GM23338 (cell line): ENCODE results near the gene TIMM44. TPM values are rescaled to one million over a fixed set of nuclear protein-coding genes. Genes with fewer than 3 reads are reported as not detected.

Experiments used
- ATAC-seq: fragments of 200-7000 bp; cut with Tn5 transposase; 3 replicates; pipeline ENCODE4 v1.9.1; 2020
- DNase-seq: peaks from one replicate; pipeline ENCODE4 v3.0.0-alpha.2; 2015; ENCODE audit warnings: low spot score
- H2AFZ ChIP-seq: fragments of 200-600 bp; sonication (generic); 2 replicates; pipeline ENCODE4 v1.8.0; 2016; ENCODE audit warnings: antibody characterized with exemption, mild to moderate bottlenecking, moderate library complexity
- H3F3A ChIP-seq: fragments of 200-600 bp; sonication (generic); replicated peaks from 2 replicates; pipeline ENCODE4 v1.8.0; 2017; ENCODE audit warnings: antibody characterized with exemption, mixed run types, low read depth
- H3K27ac ChIP-seq: fragments of 200-600 bp; sonication (generic); 2 replicates; pipeline ENCODE4 v1.6.1; 2016; ENCODE audit warnings: low read depth
- H3K27me3 ChIP-seq: fragments of 200-600 bp; sonication (generic); 2 replicates; pipeline ENCODE4 v1.8.0; 2016; ENCODE audit warnings: mild to moderate bottlenecking, mixed run types, moderate library complexity; ENCODE audit not compliant: insufficient read depth
- H3K36me3 ChIP-seq: fragments of 200-600 bp; sonication (generic); 2 replicates; pipeline ENCODE4 v1.8.0; 2016; ENCODE audit warnings: mild to moderate bottlenecking; ENCODE audit not compliant: insufficient read depth
- H3K4me1 ChIP-seq: fragments of 200-600 bp; sonication (generic); 2 replicates; pipeline ENCODE4 v1.8.0; 2016; ENCODE audit warnings: mild to moderate bottlenecking, moderate library complexity; ENCODE audit not compliant: insufficient read depth
- H3K4me2 ChIP-seq: fragments of 200-600 bp; sonication (generic); 2 replicates; pipeline ENCODE4 v1.7.1; 2017; ENCODE audit warnings: mixed run types
- H3K4me3 ChIP-seq: fragments of 200-600 bp; sonication (generic); 2 replicates; pipeline ENCODE4 v1.6.1; 2016; ENCODE audit warnings: mixed run types
- H3K79me2 ChIP-seq: fragments of 200-600 bp; sonication (generic); replicated peaks from 2 replicates; pipeline ENCODE4 v1.8.0; 2017; ENCODE audit warnings: mild to moderate bottlenecking; ENCODE audit not compliant: insufficient read depth
- H3K9me2 ChIP-seq: fragments of 200-600 bp; sonication (generic); 2 replicates; pipeline ENCODE4 v1.8.0; 2017; ENCODE audit not compliant: insufficient read depth
- H4K20me1 ChIP-seq: fragments of 200-600 bp; sonication (generic); replicated peaks from 2 replicates; pipeline ENCODE4 v1.8.0; 2017; ENCODE audit warnings: mild to moderate bottlenecking; ENCODE audit not compliant: insufficient read depth
- H3K27ac Mint-ChIP-seq: 2 replicates; pipeline ENCODE4 v1.8.0; 2020; ENCODE audit warnings: inconsistent platforms, mild to moderate bottlenecking, moderate library complexity, mixed read lengths
- H3K27me3 Mint-ChIP-seq: 3 replicates; pipeline ENCODE4 v1.8.0; 2022; ENCODE audit warnings: low read depth, mild to moderate bottlenecking, moderate library complexity, mixed read lengths, inconsistent platforms; ENCODE audit not compliant: insufficient read depth, poor library complexity
- H3K36me3 Mint-ChIP-seq: 3 replicates; pipeline ENCODE4 v1.8.0; 2021; ENCODE audit warnings: low read depth, mild to moderate bottlenecking, inconsistent platforms, moderate library complexity, mixed read lengths
- H3K4me1 Mint-ChIP-seq: 3 replicates; pipeline ENCODE4 v1.8.0; 2020; ENCODE audit warnings: mild to moderate bottlenecking, inconsistent platforms, mixed read lengths
- H3K4me3 Mint-ChIP-seq: 3 replicates; pipeline ENCODE4 v1.8.0; 2021; ENCODE audit warnings: moderate library complexity, mild to moderate bottlenecking, inconsistent platforms, mixed read lengths
- H3K9me3 Mint-ChIP-seq: 3 replicates; pipeline ENCODE4 v1.8.0; 2020; ENCODE audit warnings: moderate library complexity, mild to moderate bottlenecking, inconsistent platforms, mixed read lengths
- CREB1 ChIP-seq: fragments of 250-450 bp; sonication (Bioruptor Pico); IDR thresholded peaks from 2 replicates; pipeline ENCODE4 v1.5.0; 2020; ENCODE audit warnings: low read depth, mild to moderate bottlenecking, moderate library complexity
- CTCF ChIP-seq, 2 experiments: fragments of 200-600 bp in 1 of 2; sonication (generic) in 1 of 2; conservative IDR thresholded peaks; 2 replicates each; pipeline versions ENCODE4 v1.5.1 to v1.6.1; 2016 to 2017; ENCODE audit warnings: antibody characterized with exemption in 2 of 2, low read depth in 2 of 2, mild to moderate bottlenecking in 2 of 2, moderate library complexity in 1 of 2
- ETS1 ChIP-seq: IDR thresholded peaks from 2 replicates; pipeline ENCODE4 v1.6.1; 2016; ENCODE audit warnings: antibody characterized with exemption
- EZH2 ChIP-seq: fragments of 200-600 bp; sonication (generic); IDR thresholded peaks from one replicate; pipeline ENCODE4 v1.8.0; 2017; ENCODE audit warnings: antibody characterized with exemption, mild to moderate bottlenecking, low read depth; ENCODE audit not compliant: unreplicated experiment
- EZH2phosphoT487 ChIP-seq: fragments of 200-600 bp; sonication (generic); IDR thresholded peaks from one replicate; pipeline ENCODE4 v1.8.1; 2018; ENCODE audit warnings: antibody characterized with exemption; ENCODE audit not compliant: unreplicated experiment
- JUNB ChIP-seq: IDR thresholded peaks from one replicate; pipeline ENCODE4 v1.6.1; 2016; ENCODE audit warnings: antibody characterized with exemption; ENCODE audit not compliant: unreplicated experiment
- NANOG ChIP-seq: IDR thresholded peaks from 2 replicates; pipeline ENCODE4 v1.6.1; 2016; ENCODE audit warnings: antibody characterized with exemption, borderline replicate concordance
- POLR2AphosphoS5 ChIP-seq: IDR thresholded peaks from 2 replicates; pipeline ENCODE4 v1.6.1; 2016; ENCODE audit warnings: antibody characterized with exemption, low read depth
- STAT1 ChIP-seq: IDR thresholded peaks from one replicate; pipeline ENCODE4 v1.6.1; 2016; ENCODE audit warnings: antibody characterized with exemption; ENCODE audit not compliant: unreplicated experiment
- ZNF331 ChIP-seq: fragments of 250-450 bp; sonication (Bioruptor Pico); IDR thresholded peaks from 2 replicates; pipeline ENCODE4 v1.5.0; 2020; ENCODE audit warnings: low read depth, mild to moderate bottlenecking, moderate library complexity
- ZNF462 ChIP-seq: fragments of 250-450 bp; sonication (Bioruptor Pico); IDR thresholded peaks from 2 replicates; pipeline ENCODE4 v1.5.0; 2020; ENCODE audit warnings: mild to moderate bottlenecking, moderate library complexity
- polyA plus RNA-seq: library from polyadenylated mRNA; unstranded; fragments of >200 nt; fragmentation: Nextera tagmentation; extraction: Ambion mirVana; gene quantifications from 2 replicates; pipeline ENCODE4 v1.2.1, GENCODE V29; 2016
- total RNA-seq: library from RNA; depleted of rRNA; stranded (reverse); fragments of >200 nt; shearing (Covaris generic); gene quantifications from 2 replicates; pipeline ENCODE4 v1.2.3, GENCODE V29; 2014

TIMM44 gene
- total and polyA plus RNA-seq, 2 experiments from 2014 or later: 125 to 128 TPM

GRCh38 chr19:7914099-7914498, 29.4 kb downstream of the TIMM44 start:
- Histone ChIP-seq H3K4me3 (no peak overlapping the region), H2AFZ (no peak overlapping the region), H3K4me1 (no peaks in the 10 kb centered on the region), H3K27ac (no peak overlapping the region), H3F3A (0 out of 2 replicates have a peak, but pooled peaks cover 11% of the 10 kb centered on the region), H3K79me2 (no peaks in the 10 kb centered on the region), H4K20me1 (peaks cover 5% of the 10 kb centered on the region; the same call in 1 of the 2 replicates), H3K27me3 (peaks cover 55% of the 10 kb centered on the region), H3K9me2 (no peaks in the 10 kb centered on the region), H3K4me2 (no peak overlapping the region), H3K36me3 (no peaks in the 10 kb centered on the region)
- no peak overlapping the region for H3K27ac Mint-ChIP-seq
- no peak for DNase-seq
- no peak overlapping the region for H3K4me3 Mint-ChIP-seq
- TF ChIP-seq NANOG (no peak), ETS1 (no peak), ZNF331 (CRISPR knock-in tag) (no peak), POLR2AphosphoS5 (no peak), CREB1 (CRISPR knock-in tag) (no peak), ZNF462 (no peak), EZH2phosphoT487 (no peak), EZH2 (no peak), STAT1 (no peak), JUNB (no peak), CTCF (conservative IDR thresholded peaks at IDR 0.05; ENCODE audit: low read depth in 2 of 2) (no peak)
- H3K36me3 Mint-ChIP-seq: peaks cover 17% of the 10 kb centered on the region
- no peak for ATAC-seq
- peaks cover 6% of the 10 kb centered on the region; the same call in 2 of the 3 replicates for H3K4me1 Mint-ChIP-seq
- H3K27me3 Mint-ChIP-seq: peaks cover 46% of the 10 kb centered on the region
- H3K9me3 Mint-ChIP-seq: peaks cover 2% of the 10 kb centered on the region; the same call in 1 of the 3 replicates
